ACC112 (cell line): Measurements from ENCODE around the gene CPEB2.
"Not testable (repeated sequence)": the region's sequence is repeated elsewhere in the genome, so short reads cannot be mapped to it uniquely, and the experiment has no call there.

ENCODE experiments used
- H2AFZ ChIP-seq: fragments of 200-600 bp; sonication (generic); one replicate; pipeline ENCODE4 v1.6.0; 2017; ENCODE audit warnings: antibody characterized with exemption, low read length; ENCODE audit not compliant: unreplicated experiment
- H3K27ac ChIP-seq: fragments of 200-600 bp; sonication (generic); 2 replicates; pipeline ENCODE4 v1.5.1; 2014; ENCODE audit warnings: low read depth, mild to moderate bottlenecking, antibody characterized with exemption, low read length, moderate library complexity
- H3K27me3 ChIP-seq: fragments of 200-600 bp; sonication (generic); 2 replicates; pipeline ENCODE4 v1.6.1; 2014; ENCODE audit warnings: mild to moderate bottlenecking, antibody characterized with exemption, low read length, moderate library complexity, mixed read lengths; ENCODE audit not compliant: insufficient read depth
- H3K36me3 ChIP-seq: fragments of 200-600 bp; sonication (generic); 2 replicates; pipeline ENCODE4 v1.6.1; 2016; ENCODE audit warnings: mild to moderate bottlenecking, antibody characterized with exemption, low read length, moderate library complexity, mixed read lengths; ENCODE audit not compliant: insufficient read depth
- H3K4me1 ChIP-seq: fragments of 200-600 bp; sonication (generic); one replicate; pipeline ENCODE4 v1.6.1; 2016; ENCODE audit warnings: low read length, mixed read lengths; ENCODE audit not compliant: insufficient read depth, unreplicated experiment, control insufficient read depth
- H3K4me3 ChIP-seq: fragments of 200-600 bp; sonication (generic); 2 replicates; pipeline ENCODE4 v1.5.1; 2014; ENCODE audit warnings: mild to moderate bottlenecking, low read depth, low read length
- H3K79me2 ChIP-seq: fragments of 200-600 bp; sonication (generic); one replicate; pipeline ENCODE4 v1.6.0; 2016; ENCODE audit warnings: low read length; ENCODE audit not compliant: control insufficient read depth, unreplicated experiment, insufficient read depth

The CPEB2 gene

DNA sequence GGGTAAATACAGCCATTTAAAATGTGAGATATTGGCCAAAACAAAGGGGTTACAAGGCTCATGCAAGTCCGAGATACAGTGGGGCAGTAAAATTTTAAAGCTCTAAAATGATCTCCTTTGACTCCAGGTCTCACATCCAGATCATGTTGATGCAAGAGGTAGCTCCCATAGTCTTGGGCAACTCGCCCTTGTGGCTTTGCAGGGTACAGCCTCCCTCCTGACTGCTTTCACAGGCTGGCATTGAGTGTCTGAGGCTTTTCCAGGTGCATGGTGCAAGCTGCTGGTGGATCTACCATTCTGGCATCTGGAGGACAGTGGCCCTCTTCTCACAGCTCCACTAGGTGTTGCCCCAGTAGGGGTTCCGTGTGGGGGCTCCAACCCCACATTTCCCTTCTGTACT lies 83.5 kb downstream of the CPEB2 start:
- H3K36me3 ChIP-seq, H3K4me1 ChIP-seq, H3K4me3 ChIP-seq, H3K79me2 ChIP-seq, H2AFZ ChIP-seq, H3K27ac ChIP-seq, H3K27me3 ChIP-seq: not testable (repeated sequence)

DNA sequence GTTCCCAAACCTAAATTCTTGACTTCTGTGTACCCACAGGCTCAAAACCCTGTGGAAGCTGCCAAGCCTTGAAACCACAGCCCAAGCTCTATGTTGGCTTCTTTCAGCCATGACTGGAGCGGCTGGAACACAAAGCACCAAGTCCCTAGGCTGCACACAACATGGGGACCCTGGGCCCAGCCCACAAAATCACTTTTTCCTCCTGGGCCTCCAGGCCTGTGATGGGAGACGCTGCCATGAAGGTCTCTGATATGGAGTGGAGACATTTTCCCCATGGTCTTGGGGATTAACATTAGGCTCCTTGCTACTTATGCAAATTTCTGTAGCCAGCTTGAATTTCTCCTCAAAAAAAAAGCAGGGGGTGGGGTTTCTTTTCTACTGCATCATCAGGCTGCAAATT lies 84.0 kb downstream of the CPEB2 start:
- H3K79me2 ChIP-seq, H3K4me1 ChIP-seq, H3K36me3 ChIP-seq, H2AFZ ChIP-seq, H3K27me3 ChIP-seq, H3K27ac ChIP-seq, H3K4me3 ChIP-seq: not testable (repeated sequence)

DNA sequence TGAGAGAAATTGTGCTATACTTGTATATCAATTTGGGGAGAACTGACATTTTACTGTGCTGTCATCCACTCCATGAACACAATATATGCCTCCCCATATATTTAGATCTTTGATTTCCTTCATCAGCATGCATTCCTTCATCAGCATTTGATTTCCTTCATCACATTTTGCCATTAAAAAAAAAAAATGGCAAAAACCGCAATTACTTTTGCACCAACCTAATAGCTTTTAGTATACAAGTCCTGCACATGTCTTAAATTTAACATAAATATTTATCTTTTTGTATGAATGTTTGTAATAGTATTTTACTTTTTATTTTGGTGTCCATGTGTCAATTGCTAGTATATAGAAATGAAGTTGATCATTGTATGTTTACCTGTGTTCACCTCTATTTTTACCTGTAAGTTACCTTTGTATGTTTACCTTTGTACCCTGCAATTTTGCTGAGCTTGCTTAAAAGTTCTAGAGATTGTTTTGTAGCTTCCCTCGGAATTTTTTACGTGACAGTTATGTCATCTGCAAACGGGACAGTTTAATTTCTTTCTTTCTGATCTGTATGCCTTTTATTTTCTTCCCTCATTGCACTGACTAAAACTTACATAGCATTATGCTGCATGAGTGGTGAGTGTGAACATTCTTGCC lies 86.2 kb downstream of the CPEB2 start:
- Histone ChIP-seq H3K36me3 (no peaks in the 10 kb centered on the region), H3K27me3 (no peaks in the 10 kb centered on the region), H3K4me3 (no peak overlapping the region), H2AFZ (no peak overlapping the region), H3K4me1 (no peaks in the 10 kb centered on the region), H3K79me2 (no peaks in the 10 kb centered on the region), H3K27ac (no peak overlapping the region)

DNA sequence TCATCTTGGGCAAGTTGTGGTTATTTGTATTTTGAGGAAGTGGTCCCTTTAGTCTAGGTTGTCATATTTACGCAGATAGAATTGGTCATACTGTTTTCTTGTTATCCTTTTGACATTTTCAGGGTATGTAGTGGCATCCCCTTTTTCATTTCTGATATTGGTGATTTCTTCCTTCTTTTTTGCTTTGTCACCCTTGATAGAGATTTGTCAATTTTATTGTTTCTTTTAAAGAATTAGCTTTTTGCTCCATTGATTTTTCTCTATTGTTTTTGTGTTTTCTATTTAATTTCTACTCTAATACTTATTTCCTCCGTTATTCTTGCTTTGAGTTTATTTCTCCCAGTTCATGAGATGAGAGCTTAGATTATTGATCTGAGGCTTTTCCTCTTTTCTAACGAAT lies 87.7 kb downstream of the CPEB2 start:
- Histone ChIP-seq H3K27me3 (no peaks in the 10 kb centered on the region), H3K79me2 (no peaks in the 10 kb centered on the region), H2AFZ (no peak overlapping the region), H3K36me3 (no peaks in the 10 kb centered on the region), H3K4me1 (no peaks in the 10 kb centered on the region), H3K27ac (no peak overlapping the region), H3K4me3 (no peak overlapping the region)

DNA sequence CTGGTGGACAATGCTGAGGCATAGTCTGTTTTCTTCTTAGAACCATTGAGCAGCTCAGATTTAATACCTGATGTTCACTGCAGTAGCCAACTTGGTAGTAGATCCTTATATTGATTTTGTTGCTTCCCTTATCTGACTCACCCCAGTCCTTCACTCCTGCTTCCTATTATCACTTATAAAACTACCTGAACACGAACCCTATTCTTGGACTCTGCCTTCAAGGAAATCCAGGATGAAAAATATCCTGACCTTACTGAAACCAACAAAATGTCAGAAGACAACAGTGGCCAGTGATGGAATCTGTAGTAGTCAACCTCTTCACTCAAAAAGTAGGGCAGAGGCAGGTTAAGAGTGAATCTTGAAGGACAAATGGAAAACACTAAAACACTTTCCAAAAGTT lies 98.1 kb downstream of the CPEB2 start:
- Histone ChIP-seq H3K4me1 (peaks cover 13% of the 10 kb centered on the region), H3K79me2 (no peaks in the 10 kb centered on the region), H3K27ac (peak overlapping the region; percentile 28; the same call in 1 of the 2 replicates), H3K36me3 (no peaks in the 10 kb centered on the region), H3K4me3 (no peak overlapping the region), H3K27me3 (no peaks in the 10 kb centered on the region), H2AFZ (no peak overlapping the region)

DNA sequence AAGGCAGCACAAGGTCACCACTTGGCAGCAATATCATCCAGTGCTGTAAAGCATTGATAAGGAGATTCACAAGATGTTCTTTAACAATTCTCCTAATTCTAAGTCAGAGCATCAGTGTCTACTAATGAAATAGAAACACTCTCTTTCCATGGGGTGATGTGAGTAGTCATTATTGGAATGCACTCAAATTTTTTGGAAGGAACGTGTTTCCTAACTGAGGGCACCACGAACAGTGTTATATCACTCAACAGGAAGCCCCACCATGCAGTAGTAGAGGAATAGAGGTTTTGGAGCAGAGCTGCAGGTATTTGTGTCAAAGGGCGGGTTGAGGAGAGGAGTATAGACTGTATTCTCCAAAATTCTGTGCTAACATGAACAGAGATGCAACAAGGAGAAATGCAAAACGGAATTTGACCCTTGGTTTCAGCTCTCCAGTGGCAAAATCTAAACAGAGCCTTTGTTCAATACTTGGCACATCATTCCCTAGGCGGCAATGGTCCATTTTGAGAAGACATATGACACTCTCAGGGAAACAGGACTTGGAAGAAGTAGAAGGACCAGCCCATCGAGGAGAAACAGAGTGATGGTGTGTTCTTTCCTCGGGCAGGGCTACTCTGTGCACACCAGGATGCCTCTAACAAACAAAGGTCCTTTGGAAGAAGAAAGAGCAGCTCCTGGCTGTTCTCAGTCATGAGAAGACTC lies 98.9 kb downstream of the CPEB2 start:
- Histone ChIP-seq H3K4me3 (no peak overlapping the region), H3K27ac (peak overlapping the region; percentile 28; the same call in 1 of the 2 replicates), H3K4me1 (peaks cover 13% of the 10 kb centered on the region), H3K79me2 (no peaks in the 10 kb centered on the region), H2AFZ (no peak overlapping the region), H3K36me3 (no peaks in the 10 kb centered on the region), H3K27me3 (no peaks in the 10 kb centered on the region)

DNA sequence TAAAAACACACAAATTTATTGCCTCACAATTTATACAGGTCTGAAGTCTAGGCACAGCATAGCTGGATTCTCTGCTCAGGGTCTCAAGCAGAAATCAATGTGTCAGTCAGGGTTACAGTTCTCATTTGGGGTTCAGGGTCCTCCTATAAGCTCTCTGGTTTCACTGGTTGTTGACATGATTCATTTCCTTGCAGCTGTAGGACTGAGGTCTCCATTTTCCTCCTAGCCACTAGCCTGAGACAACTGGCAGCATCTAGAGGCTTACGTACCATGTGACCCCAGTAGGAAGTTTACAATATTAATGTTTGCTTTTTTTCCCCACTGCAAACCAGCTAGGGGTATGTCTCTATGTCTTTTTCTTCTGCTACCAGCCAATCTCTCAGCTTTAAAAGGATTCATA lies 102.5 kb downstream of the CPEB2 start:
- Histone ChIP-seq H3K27ac (no peak overlapping the region), H3K27me3 (no peaks in the 10 kb centered on the region), H3K36me3 (no peaks in the 10 kb centered on the region), H3K79me2 (no peaks in the 10 kb centered on the region), H3K4me1 (peaks cover 13% of the 10 kb centered on the region), H2AFZ (no peak overlapping the region), H3K4me3 (no peak overlapping the region)

DNA sequence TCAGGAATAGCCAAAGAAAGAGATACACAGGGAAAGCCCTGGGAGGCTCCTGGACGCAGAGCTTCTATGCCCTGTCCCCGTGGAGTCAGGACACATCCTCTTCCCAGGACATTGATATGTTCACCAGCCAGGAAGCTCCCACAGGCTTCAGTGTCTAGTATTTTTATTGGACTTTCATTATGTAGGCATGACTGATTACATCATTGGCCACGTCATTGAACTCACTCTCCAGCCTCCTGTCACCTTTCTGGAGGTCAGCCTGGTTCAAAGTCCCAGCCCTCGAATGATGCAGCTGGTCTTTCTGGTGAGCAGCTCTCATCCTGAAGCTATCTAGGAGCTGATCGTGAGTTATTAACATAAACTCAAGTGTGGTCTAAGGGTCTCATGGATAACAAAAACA lies 104.1 kb downstream of the CPEB2 start:
- no peaks in the 10 kb centered on the region for H3K27me3 ChIP-seq
- H3K79me2 ChIP-seq: no peaks in the 10 kb centered on the region
- H2AFZ ChIP-seq: no peak overlapping the region
- H3K36me3 ChIP-seq: no peaks in the 10 kb centered on the region
- no peak overlapping the region for H3K4me3 ChIP-seq
- H3K4me1 ChIP-seq: peaks cover under 1% of the 10 kb centered on the region
- no peak overlapping the region for H3K27ac ChIP-seq

DNA sequence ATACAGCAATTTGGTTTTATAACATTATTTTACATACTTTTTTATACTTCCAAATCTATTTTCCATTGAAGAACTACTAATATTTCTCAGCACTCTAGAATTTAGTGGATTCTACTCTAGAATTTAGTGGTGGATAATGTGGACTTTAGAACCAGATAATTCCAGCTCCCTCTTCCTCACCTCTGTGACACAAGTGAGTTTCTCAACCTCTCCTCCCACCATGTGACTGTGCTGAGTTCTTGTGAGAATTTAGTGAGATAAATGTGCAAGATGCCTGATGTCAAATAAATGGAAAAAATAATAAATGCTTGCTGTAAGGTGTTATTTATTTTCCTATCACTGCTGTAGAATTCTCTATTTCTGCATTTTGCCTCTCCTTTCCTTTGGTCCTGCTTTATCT lies 107.3 kb downstream of the CPEB2 start:
- H3K27me3 ChIP-seq: no peaks in the 10 kb centered on the region
- H3K27ac ChIP-seq: no peak overlapping the region
- H3K4me3 ChIP-seq: no peak overlapping the region
- H3K79me2 ChIP-seq: no peaks in the 10 kb centered on the region
- no peak overlapping the region for H2AFZ ChIP-seq
- no peaks in the 10 kb centered on the region for H3K36me3 ChIP-seq
- H3K4me1 ChIP-seq: no peaks in the 10 kb centered on the region

DNA sequence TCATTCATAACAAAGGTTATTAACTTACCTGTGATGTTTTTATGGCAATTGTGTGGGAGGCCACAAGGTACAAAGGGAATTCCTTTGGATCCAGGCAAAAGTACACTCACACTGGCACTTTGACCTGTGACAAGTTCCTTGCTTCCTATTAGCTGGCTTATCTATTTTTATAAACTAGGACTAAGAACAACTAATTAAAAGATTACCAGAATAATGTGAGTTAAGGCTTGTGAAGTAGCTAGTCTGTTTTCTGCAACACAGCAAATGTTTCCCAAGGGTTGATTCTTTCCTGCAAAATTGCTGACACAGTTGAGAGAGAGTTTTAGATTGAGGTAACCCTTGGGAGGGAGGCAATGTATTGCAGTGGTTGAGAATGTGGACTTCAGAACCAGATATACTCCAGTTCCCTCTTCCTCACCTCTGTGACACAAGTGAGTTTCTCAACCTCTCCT lies 107.9 kb downstream of the CPEB2 start:
- Histone ChIP-seq H3K27me3 (no peaks in the 10 kb centered on the region), H2AFZ (no peak overlapping the region), H3K4me3 (no peak overlapping the region), H3K4me1 (no peaks in the 10 kb centered on the region), H3K27ac (no peak overlapping the region), H3K79me2 (no peaks in the 10 kb centered on the region), H3K36me3 (no peaks in the 10 kb centered on the region)

DNA sequence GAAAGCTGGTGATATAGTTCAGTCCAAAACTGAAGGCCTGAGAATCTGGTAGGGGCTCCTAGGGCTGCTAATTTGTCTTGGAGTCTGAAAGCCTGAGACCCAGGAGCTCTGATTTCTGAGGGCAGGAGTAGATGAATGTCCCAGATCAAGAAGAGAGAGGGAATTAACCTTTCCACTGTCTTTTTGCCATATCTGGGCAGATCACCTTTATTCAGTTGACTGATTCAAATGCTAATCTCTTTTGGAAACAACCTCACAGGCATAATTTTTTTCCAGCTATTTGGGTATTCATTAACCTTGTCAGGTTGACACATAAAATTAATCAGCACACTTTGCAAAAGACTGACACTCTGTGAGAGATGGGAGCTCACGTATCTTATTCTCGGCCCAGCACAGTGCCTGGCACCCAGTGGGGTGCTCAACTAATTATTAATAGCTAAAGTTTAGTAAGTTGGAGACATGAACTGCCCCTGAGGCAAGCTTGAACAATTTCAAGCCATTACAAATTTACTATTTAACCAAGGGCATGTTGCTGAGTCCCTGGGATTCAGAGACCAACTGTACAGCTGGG lies 114.3 kb downstream of the CPEB2 start:
- Histone ChIP-seq H3K4me1 (no peaks in the 10 kb centered on the region), H3K27me3 (0 out of 2 replicates have a peak, but pooled peaks cover 3% of the 10 kb centered on the region), H3K27ac (no peak overlapping the region), H3K36me3 (no peaks in the 10 kb centered on the region), H3K79me2 (no peaks in the 10 kb centered on the region), H3K4me3 (no peak overlapping the region), H2AFZ (no peak overlapping the region)
